ENCODE data around the gene PLEKHM2. TPM values are rescaled to one million over a fixed set of nuclear protein-coding genes. Genes with fewer than 3 reads are reported as not detected.

The PLEKHM2 gene
- total RNA-seq (2022; extraction: Qiagen RNA extraction; ENCODE audit: low read depth): 16.2 to 30.5 TPM (median 26.7 TPM) in 5 replicates

GRCh38 chr1:15684042-15684461 is at the start of gene PLEKHM2:
Gene PLEKHM2 (plus strand): TSS chr1:15684320. CDS start chr1:15684559, 239 bp downstream.

GRCh38 chr1:15736038-15736891 is 52.1 kb downstream of the PLEKHM2 start, which contains the start of gene SLC25A34:
Gene SLC25A34 (plus strand): TSS chr1:15736258. CDS start chr1:15736486, 228 bp downstream.

GRCh38 chr1:15742339-15742801 is 58.2 kb downstream of the PLEKHM2 start, which contains the start of gene TMEM82:
Gene TMEM82 (plus strand): TSS chr1:15742499. CDS start chr1:15742560, 61 bp downstream.

GRCh38 chr1:15758343-15758931 is 74.3 kb downstream of the PLEKHM2 start, which contains the start of gene FBLIM1:
Gene FBLIM1 (plus strand): TSS chr1:15758795. CDS start chr1:15764984, 6,189 bp downstream.

Other genes with a start within 250 kb of the PLEKHM2 start
- gene CTRC, start 245.9 kb upstream of the PLEKHM2 start, total RNA-seq (2022; extraction: Qiagen RNA extraction; ENCODE audit: low read depth): 0.67 to 1.8 TPM (median 0.94 TPM) in 5 replicates
- not detected in 5 replicates for gene CELA2A, start 227.6 kb upstream of the PLEKHM2 start, total RNA-seq (2022; extraction: Qiagen RNA extraction; ENCODE audit: low read depth)
- not detected in 5 replicates for gene CELA2B, start 208.2 kb upstream of the PLEKHM2 start, total RNA-seq (2022; extraction: Qiagen RNA extraction; ENCODE audit: low read depth)
- 4.1 to 6.9 TPM (median 6.1 TPM) in 5 replicates for gene CASP9, start 160.1 kb upstream of the PLEKHM2 start, total RNA-seq (2022; extraction: Qiagen RNA extraction; ENCODE audit: low read depth)
- gene DNAJC16, start 157.5 kb upstream of the PLEKHM2 start, total RNA-seq (2022; extraction: Qiagen RNA extraction; ENCODE audit: low read depth): 3.9 to 5.6 TPM (median 4.0 TPM) in 5 replicates
- gene AGMAT, start 99.3 kb upstream of the PLEKHM2 start, total RNA-seq (2022; extraction: Qiagen RNA extraction; ENCODE audit: low read depth): 4.5 to 8.1 TPM (median 7.6 TPM) in 5 replicates
- gene DDI2, start 66.9 kb upstream of the PLEKHM2 start, total RNA-seq (2022; extraction: Qiagen RNA extraction; ENCODE audit: low read depth): 6.5 to 10.5 TPM (median 8.6 TPM) in 5 replicates
- gene SLC25A34, start 51.9 kb downstream of the PLEKHM2 start, total RNA-seq (2022; extraction: Qiagen RNA extraction; ENCODE audit: low read depth): 0.12 to 0.48 TPM (median 0.28 TPM) in 5 replicates
- not detected in 5 replicates for gene TMEM82, start 58.2 kb downstream of the PLEKHM2 start, total RNA-seq (2022; extraction: Qiagen RNA extraction; ENCODE audit: low read depth)
- gene FBLIM1, start 74.5 kb downstream of the PLEKHM2 start, total RNA-seq (2022; extraction: Qiagen RNA extraction; ENCODE audit: low read depth): 21.1 to 38.6 TPM (median 30.3 TPM) in 5 replicates
- 6.1 to 15.5 TPM (median 7.8 TPM) in 5 replicates for gene UQCRHL, start 123.3 kb downstream of the PLEKHM2 start, total RNA-seq (2022; extraction: Qiagen RNA extraction; ENCODE audit: low read depth)
- 34.9 to 48.0 TPM (median 44.8 TPM) in 5 replicates for gene SPEN, start 163.4 kb downstream of the PLEKHM2 start, total RNA-seq (2022; extraction: Qiagen RNA extraction; ENCODE audit: low read depth)

Measured in A549 treated with ZK216348 at 1 μM for 4 hours (cell line).